Stimulated activated CD4-positive, alpha-beta T cell treated with anti-CD3 and anti-CD28 coated beads, Interleukin-2, amount 100 ng/mL, for 48 hours (primary cell): ENCODE measurements around the gene CLDN10.
"Not testable (repeated sequence)": the region's sequence is repeated elsewhere in the genome, so short reads cannot be mapped to it uniquely, and the experiment has no call there.

Source experiments
- DNase-seq, 2 donors: peaks; one replicate each; pipeline ENCODE4 v3.0.0-alpha.2; 2020

The CLDN10 gene, protein sequence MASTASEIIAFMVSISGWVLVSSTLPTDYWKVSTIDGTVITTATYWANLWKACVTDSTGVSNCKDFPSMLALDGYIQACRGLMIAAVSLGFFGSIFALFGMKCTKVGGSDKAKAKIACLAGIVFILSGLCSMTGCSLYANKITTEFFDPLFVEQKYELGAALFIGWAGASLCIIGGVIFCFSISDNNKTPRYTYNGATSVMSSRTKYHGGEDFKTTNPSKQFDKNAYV

DNA sequence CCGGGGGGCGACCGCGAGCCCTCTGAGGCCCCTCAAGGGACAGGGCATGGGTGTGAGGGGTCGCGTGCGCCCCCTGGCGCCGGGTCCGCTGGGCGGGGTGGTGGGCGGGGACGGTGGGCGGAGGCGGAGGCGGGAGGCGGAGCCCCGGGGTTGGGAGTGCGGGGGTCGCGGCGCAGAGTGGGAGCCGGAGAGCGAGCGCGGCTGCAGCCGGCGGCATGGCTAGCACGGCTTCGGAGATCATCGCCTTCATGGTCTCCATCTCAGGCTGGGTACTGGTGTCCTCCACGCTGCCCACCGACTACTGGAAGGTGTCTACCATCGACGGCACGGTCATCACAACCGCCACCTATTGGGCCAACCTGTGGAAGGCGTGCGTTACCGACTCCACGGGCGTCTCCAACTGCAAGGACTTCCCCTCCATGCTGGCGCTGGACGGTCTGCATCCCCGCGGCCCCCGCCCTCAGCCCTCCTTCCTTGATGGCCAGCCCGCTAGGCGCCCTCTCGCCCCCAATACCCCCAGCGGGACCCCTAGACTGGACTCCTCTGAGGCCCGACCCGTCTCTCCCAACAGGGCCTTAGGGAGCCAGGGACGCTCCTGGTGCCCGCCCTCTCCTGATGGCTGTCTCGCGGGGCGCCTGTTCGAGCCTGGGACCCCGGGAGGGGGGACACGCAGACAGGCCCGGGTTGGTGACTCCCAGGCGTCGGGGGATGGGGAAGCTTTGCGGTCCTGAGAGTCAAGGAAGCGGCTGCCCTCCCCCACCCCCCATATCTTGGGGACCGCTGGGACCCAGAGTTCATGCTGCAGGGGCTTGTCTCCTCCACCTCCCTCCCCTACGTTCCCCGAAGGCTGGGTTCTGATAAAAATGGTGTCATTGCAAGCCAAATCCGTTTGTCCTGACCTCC lies at the start of gene CLDN10:
Gene CLDN10 (plus strand): TSS at position 182 of the 903 bp plus-strand sequence. CDS start 34 bp downstream, at position 216.
- no peak for DNase-seq

DNA sequence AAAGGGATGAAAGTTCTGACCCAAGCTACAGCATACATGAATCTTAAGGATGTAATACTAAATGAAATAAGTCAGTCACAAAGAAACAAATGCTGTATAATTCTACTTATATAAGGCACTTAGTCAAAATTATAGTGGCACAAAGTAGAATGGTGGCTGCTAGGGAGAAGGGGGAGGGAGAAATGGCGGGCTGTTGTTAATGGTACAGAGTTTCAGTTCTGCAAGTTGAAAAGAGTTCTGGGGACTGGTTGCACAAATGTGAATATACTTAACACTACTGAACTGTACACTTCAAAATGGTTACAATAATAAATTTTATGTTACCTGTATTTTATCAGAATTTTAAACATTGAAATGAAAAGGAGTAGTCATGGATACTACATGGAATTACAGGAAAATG lies 48.9 kb upstream of the CLDN10 start:
- no peak for DNase-seq

DNA sequence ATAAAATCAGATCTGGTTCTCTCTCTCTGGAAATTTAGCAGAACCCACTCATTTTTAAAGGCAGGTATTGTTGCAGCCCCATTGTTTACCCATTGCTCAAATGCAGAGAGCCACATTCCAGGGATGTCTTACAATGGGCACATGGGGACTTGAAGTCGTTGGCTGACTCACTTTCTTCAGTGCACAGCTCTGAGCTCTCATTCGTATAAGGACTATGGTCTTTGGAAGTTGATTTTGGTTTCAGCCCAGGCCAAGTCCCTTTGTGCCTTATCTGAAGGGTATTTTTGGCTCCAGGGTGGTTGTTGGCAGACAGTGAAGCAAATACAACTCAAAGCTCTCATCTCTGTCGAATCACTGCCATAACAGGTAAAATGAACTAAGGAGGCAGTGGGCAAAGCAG lies 47.3 kb upstream of the CLDN10 start:
- DNase-seq: no peak

DNA sequence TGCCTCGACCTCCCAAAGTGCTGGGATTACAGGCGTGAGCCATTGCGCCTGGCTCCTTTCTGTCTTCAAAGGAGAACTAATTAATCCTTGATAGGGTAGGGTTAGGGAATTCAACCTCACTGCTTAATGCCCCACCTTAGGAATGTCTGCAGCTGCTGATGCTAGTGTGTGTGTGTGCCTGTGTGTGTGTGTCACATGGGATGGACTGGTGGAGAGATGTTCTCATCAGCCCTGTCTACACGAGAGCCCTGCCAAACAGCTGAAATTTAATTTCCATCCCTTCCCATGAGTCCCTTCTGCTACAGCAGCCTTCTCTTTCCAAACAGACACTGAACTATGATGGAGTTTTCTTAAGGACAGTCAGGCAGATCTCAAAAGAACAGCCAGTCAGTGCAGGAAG lies 46.5 kb upstream of the CLDN10 start:
- no peak for DNase-seq

DNA sequence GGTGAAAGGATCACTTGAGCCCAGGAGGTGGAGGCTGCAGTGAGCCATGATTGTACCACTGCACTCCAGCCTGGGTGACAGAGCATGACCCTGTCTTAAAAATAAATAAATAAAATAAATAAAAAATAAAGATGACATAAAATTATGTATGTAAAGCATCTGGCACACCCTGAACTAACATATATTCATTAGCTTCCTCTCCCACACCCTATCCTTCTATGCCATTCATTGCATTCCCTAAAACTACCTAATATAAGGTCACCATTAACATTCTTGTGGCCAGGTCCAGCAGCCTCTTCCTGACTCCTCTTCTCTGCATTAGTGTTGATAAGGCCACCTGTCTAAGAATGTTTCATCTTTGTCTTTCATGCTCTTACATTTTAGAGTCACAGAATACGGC lies 44.5 kb upstream of the CLDN10 start:
- no peak for DNase-seq

DNA sequence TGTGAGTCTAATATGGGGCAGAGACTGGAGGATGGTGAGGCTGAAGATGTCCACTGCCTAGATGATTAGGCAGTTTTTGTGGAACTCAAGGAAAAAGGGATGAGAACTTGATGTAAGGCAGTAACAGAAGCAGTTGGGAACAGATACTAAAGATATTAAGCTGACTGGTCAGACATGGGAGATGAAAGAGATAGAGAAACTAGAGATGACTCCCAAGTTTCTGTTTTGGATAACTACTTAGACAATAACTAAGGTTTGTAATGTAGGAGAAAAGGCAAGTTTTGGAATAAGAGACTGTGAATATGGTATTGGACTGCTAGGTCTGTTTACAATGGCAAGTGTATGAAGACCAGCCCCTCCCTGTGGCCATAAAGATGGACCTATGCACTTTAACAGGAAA lies 43.5 kb upstream of the CLDN10 start:
- no peak for DNase-seq

DNA sequence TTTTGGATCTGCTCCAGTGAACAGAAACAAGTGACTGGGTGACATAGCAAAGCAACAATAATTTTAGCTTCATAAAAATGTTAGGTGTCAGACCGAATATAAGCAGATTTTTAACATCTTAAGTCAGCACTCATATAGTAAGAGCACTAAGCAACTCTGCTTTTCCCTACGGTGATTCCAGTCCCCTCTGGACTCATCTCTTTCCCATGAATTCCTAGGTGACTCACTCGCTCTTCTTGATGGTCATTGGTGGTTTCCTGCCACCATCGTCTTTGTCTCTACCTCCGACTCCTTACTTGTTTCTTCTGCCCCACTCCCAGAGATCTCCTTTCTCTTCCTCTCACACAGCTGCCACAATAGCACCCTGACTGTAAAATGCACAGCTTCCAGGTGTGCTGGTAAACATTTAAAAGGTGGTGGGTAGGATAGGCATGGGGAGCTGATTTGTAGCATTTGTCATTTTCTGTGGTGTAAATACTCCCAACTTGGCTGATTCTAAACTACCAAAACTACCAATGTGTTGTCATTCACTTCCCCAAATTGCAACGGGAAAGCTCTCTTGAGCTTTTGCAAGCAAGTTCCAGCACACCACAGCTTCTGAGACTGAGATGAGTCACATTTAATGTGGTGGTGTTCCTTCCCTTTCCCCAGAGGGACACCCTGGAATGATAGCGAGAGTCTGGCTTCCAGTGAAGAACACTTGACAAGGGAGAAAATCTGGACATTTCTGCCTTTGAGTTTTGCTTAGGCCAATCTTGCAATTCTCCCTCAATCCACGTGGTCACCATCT lies 42.8 kb upstream of the CLDN10 start:
- no peak for DNase-seq

DNA sequence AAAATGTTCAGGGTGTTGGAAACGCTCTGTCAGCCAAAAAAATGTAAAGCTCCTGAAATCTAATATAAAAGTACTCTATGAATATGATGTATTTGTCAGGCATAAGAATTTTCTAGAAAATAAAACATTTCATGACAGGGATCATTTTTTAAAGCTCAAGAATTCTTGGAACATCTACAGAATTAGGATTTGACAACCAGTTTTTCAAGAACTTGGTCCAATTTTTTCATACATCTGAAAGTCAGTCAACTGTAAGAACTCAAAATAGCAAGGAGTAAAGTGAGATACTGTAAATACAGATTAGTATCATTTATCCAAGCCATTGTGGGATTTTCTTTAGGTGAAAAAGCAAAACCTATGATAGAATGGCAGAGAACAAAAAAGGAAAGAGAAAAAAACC lies 41.6 kb upstream of the CLDN10 start:
- no peak for DNase-seq

DNA sequence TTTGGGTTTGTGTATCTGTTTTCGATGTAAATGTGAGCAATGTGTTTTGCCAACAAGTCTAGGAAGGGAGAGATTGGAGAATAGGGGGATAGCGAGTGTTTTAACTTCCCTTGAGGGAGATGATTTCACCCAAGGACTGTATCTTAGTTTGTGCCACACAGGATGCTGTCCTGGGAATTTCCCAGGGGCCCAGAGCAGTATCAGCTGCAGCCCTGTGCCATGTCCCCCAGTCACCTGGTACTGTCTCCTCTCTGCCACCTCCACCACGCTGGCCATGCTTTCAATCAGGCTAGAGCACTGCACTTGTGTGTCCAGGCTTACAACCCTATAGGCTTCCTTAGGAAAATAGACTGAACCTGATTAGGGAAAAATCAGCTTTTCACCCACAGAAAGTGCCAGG lies 40.1 kb upstream of the CLDN10 start:
- no peak for DNase-seq

DNA sequence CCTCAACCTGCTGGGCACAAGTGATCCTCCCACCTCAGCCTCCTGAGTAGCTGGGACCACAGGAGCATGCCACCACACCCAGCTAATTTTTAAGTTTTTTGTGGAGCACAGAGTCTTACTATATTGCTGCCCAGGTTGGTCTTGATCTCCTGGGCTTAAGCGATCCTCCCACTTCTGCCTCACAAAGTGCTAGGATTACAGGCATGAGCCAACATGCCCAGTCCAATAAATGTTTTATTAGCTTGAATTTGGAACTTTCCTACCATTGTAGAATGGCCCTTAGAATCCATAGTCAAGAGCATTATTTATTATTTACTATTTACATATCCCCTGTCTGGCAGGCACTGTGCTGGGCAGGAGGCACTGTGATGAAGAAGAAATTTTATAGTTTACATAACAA lies 39.6 kb upstream of the CLDN10 start:
- DNase-seq: no peak

DNA sequence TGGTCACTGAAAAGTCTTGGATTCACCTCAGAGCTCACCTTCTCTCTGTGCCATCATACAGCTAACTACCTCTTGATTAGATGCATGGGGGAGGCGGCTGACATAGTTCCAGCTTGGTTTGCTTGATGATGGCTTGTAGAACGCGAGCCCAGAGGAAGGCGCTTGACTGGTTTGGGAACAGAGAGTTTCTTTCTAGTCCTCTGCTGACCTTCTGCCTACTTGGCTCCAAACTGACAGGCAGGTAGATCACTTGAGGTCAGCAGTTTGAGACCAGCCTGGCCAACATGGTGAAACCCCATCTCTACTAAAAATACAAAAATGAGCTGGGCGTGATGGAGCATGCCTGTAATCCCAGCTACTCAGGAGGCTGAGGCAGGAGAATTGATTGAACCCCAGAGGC lies 36.9 kb upstream of the CLDN10 start:
- DNase-seq: not testable (repeated sequence)

DNA sequence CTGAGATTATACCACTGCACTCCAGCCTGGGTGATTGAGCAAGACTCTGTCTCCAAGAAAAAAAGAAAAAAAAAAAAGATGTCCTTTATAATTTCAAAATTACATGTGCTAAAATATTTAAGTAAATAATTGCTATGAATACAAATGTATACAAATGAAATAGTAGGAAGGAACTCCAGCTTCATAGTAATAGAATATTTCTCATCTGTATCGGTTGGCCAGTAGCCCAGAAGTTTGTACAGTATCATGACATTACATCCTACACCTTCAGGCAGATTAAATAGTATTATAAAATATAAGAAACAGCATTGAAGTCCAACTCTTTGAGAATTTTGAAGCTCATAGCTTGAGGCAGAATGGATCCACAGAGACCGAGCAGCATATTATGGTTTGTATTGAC lies 36.5 kb upstream of the CLDN10 start:
- DNase-seq: no peak

DNA sequence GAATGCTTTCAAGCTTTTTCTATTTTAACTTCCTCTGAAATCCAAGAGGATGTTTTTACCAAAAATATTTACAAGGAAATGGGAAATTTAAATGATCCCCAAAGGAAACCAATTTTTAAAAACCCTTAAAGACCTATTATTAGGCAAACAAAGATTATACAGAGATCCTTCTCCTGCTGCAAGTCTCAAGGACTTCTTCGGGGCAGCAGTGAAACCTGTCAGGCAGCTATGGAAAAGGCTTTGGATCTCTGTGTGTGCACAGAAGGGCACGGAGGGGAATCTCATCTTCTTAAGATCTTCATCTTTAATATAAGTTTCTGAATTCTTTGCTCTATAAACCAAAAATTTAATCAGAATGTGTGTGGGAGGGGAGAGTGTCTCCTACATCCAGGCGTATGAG lies 36.0 kb upstream of the CLDN10 start:
- DNase-seq: no peak

DNA sequence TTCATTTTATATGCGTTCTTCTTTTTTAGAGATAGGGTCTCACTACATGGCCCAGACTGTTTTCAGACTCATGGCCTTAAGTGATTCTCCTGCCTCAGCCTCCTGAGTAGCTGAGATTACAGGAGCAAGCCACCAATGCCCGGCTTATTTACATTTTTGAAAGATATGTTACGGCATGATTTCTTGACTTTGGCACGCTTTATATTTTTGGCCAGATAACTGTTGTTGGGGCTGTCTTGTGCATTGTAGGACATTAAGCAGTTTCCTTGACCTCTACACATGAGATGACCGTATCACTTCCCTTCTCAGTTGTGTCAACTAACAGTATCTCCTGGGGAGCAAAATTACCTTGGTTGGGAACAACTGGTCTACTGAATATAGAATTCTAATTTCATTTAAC lies 28.9 kb upstream of the CLDN10 start:
- no peak for DNase-seq

DNA sequence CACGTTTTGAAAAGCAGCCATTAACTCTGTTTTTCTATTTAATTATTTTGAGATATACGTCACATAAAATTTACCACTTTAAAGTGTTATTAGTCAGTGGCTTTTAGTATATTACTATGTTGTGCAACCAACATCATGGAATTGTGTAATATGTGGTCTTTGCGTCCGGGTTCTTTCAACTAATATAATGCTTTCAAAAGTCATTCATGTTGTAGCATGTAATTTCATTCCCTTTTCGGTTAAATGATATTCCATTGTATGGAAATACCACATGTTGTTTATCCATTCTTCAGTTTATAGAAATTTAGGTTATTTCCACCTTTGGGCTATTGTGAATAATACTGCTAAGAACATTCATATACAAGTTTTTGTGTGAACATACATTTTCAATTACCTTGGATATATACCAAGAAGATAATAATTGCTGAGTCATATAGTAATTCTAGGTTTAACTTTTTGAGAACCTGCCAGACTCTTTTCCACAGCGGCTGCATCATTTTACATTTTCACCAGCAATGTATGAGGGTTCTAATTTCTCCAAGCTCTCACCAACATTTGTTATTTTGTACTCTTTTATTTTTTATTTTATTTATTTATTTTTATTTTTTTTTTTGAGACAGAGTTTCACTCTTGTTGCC lies 28.1 kb upstream of the CLDN10 start:
- no peak for DNase-seq

DNA sequence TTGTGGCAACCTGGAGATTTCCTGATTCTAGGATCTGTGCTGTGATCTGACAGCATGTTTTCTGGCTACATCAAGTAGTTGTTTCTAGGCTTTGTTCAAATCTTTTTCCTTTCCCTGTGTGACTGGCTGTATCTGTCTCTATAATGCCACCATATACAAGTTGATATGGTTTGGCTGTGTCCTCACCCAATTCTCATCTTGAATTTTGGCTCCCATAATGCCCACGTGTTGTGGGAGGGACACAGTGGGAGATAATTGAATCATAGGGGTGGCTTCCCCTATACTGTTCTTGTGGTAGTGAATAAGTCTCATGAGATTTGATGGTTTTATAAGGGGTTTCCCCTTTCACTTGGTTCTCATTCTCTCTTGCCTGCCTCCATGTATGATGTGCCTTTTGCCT lies 24.6 kb upstream of the CLDN10 start:
- DNase-seq: no peak

DNA sequence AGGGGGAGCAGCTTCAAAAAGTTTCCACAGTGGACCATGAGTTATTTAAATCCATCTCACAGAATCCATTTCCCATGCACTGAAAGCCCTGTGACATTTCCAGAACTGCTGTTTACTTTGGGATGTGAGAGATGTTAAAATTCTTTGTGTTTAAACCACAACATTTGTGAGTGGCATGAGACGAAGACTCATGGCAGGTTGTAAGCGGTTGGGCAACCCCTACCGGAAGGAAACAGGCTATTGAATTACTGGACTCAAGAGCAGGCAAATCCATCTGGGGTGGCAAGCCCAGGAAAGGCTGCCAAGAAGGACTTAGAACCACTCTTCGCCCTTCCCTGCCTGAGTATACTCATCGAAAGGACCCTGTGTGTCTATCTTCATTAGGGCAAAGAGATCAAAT lies 22.3 kb upstream of the CLDN10 start:
- DNase-seq: no peak

DNA sequence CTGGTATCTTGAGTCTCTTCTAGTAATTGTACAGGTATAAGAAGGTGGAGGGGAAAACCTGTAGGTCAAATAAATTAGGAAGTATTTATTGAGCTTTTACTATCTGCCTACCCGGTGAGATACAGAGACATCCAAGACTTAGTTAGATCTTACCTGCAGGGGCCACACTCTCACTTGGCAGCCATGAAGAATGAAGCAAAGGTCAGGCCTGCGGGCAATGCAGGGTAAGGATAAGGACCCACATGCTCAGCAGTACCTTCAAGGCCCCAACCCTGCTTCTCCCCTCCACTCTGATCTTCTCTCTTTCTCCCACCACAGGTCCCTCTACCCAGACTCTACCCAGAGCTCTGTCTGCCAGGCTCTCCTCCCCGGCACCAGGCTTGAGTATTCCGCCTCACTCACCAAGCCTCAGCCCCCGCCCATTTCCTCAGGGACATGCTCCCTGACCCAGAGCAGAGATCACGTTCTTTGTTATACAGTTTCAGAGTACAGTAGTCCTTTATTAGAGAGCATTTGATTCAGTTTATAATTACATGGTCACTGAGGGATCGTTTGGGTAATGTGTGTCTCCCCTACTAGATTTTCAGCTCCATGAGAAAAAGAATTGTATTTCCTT lies 18.9 kb upstream of the CLDN10 start:
- no peak for DNase-seq

DNA sequence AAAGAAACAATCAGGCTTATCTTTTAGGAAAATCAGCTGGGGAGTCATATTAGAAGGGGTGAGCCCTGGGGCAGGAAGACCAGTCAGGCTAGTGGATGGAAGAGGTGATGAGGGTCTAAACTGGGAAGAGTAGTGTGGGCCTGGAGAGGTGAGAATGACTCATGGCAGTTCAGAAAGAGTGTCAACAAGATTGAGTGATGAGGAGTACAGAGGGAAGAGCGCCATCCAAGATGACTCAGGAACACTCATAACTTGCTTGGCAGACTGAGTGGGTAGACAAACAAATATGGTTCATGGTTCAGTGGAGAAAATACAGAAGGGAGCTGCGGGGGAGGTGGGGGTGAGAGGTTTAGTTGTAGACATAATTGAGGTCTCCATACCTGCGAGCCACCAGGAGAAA lies 17.3 kb upstream of the CLDN10 start:
- DNase-seq: no peak

DNA sequence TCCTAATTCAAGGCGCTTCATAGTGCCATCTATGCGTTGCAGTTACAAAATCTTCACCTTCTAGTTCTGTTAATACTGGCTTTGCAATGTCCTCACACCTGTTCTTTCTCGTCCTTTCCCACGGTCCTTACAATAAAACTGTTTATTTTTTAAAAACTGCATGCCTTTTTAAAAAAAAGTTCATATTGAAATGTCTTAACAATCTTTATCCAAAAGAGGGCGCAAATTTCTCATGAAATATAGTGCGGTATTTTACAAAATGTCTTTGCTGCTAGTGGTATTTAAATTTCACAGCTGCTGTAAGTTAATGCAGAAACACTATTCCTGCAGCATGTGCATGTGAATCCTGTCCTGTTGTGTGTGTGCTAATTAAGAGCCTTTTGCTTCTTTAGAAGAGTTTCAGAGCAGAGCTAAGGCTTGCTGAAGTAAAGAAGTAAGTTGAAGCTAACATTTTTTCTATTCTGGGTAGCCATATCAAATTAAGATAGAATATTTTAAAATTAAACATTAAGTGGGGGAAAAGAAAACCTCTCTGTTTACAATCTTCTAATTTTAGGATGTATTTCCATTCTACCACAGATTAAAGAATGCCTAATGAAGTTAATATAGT lies 15.8 kb upstream of the CLDN10 start:
- no peak for DNase-seq

DNA sequence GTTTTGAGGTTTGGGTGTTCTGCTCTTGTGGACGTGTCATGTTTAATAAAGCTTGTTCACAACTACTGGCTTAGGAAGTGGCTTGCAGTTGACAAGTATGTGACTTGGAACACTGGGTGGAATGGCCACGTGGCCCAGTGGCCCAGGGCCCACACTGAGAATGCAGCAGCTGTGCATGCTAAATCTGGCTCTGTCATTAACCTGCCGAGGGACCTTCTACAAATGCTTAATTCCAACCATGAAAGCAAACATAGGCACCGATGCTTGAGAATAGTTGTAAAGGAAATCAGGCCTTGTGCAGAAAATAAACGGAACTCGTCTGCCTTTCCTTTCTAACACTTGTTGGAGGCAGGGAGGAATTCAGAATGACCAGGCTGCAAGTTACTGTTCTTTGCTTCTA lies 11.6 kb upstream of the CLDN10 start:
- no peak for DNase-seq

DNA sequence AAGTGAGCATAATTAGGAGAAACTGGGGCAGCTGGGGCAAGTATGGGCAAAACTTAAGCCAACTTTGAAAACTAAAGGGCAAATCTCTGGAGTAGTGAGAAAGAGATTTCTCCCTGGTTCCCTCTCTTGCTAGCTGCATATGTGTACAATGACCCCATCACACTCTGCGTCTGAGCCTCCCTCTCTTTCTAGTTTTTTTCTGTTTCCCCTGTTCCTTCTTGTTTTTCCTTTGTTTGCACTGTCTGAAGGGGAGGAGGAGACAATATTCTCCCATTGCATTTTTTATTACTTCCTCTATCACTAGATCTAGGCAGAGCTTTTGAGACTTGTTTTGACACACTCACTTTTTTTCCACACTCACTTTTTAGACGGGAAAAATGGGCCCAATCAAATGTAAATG lies 11.2 kb upstream of the CLDN10 start:
- DNase-seq: no peak
